HepG2 (cell line): Measurements from ENCODE around the gene PEX3. TPM values are rescaled to one million over a fixed set of nuclear protein-coding genes. Genes with fewer than 3 reads are reported as not detected.
A peak's percentile ranks its signal among the peaks of the same experiment; 100 is the strongest.

Source experiments
- ATAC-seq: fragments of 200-7000 bp; cut with Tn5 transposase; 3 replicates; pipeline ENCODE4 v1.9.1; 2020; ENCODE audit warnings: mild to moderate bottlenecking, moderate library complexity
- BruUV-seq: library from RNA; stranded (reverse); fragments of 400-500 nt; replicated peaks from 2 replicates; lab custom pipeline; 2021; lab: Mats Ljungman, UMichigan
- CTCF ChIA-PET: fragments of 300-600 bp; formaldehyde crosslinking; extraction: SDS; loops from one replicate; lab custom pipeline; 2021; ENCODE audit warnings: low total read pairs, inconsistent platforms, low intra/inter-chr PET ratio; lab: Yijun Ruan, JAX
- POLR2A ChIA-PET: fragments of 350-600 bp; sonication (Branson Sonifier 250); formaldehyde crosslinking; loops from one replicate; lab custom pipeline; 2020; ENCODE audit warnings: antibody characterized with exemption, inconsistent platforms; lab: Yijun Ruan, JAX
- DNase-seq: peaks from one replicate; pipeline ENCODE4 v3.0.0-alpha.2; 2015; ENCODE audit warnings: low spot score
- FAIRE-seq: peaks from 3 replicates; lab custom pipeline; 2011; peaks lifted over from hg19 to GRCh38; lab: Jason Lieb, UNC
- H2AFZ ChIP-seq: one replicate; pipeline ENCODE4 v1.6.1; 2011; ENCODE audit warnings: low read length, inconsistent platforms
- H3K27ac ChIP-seq: fragments of 300-600 bp; 3 replicates; pipeline ENCODE4 v1.8.0; 2011; ENCODE audit warnings: mixed run types, mild to moderate bottlenecking, mixed read lengths, low read length, inconsistent platforms; ENCODE audit not compliant: insufficient read depth; ENCODE audit errors: extremely low read length
- H3K27me3 ChIP-seq, 2 experiments: fragments of 200-600 bp in 1 of 2; 2 replicates in 1 of 2; 3 replicates in 1 of 2; pipeline versions ENCODE4 v1.6.0 to v1.8.0; 2011; ENCODE audit warnings: low read length in 2 of 2, mild to moderate bottlenecking in 2 of 2, moderate library complexity in 2 of 2, inconsistent platforms in 1 of 2; ENCODE audit not compliant: insufficient read depth in 2 of 2, control insufficient read depth in 1 of 2
- H3K36me3 ChIP-seq, 2 experiments: fragments of 200-600 bp in 1 of 2; replicated peaks in 1 of 2; 2 replicates in 1 of 2; 3 replicates in 1 of 2; pipeline versions ENCODE4 v1.5.1 to v1.8.0; 2011; ENCODE audit warnings: low read length in 2 of 2, inconsistent platforms in 1 of 2; ENCODE audit not compliant: insufficient read depth in 2 of 2, control insufficient read depth in 1 of 2
- H3K4me1 ChIP-seq: 2 replicates; pipeline ENCODE4 v1.5.1; 2012; ENCODE audit warnings: low read length, inconsistent platforms; ENCODE audit not compliant: insufficient read depth
- H3K4me2 ChIP-seq: 2 replicates; pipeline ENCODE4 v1.6.0; 2011; ENCODE audit warnings: low read depth, low read length, inconsistent platforms
- H3K4me3 ChIP-seq, 3 experiments: fragments of 200-600 bp in 1 of 3; sonication (generic), shearing (Covaris generic) in 1 of 3; replicated peaks in 1 of 3; 2 replicates each; pipeline ENCODE4 v1.5.1; 2011 to 2016; ENCODE audit warnings: low read length in 3 of 3, inconsistent platforms in 2 of 3, low read depth in 2 of 3, mild to moderate bottlenecking in 2 of 3, control low read depth in 1 of 3, mixed read lengths in 1 of 3; ENCODE audit not compliant: insufficient read depth in 1 of 3
- H3K79me2 ChIP-seq: one replicate; pipeline ENCODE4 v1.6.1; 2011; ENCODE audit warnings: low read length, inconsistent platforms; ENCODE audit not compliant: insufficient read depth
- H3K9ac ChIP-seq: 2 replicates; pipeline ENCODE4 v1.6.0; 2011; ENCODE audit warnings: mild to moderate bottlenecking, low read depth, low read length, inconsistent platforms; ENCODE audit not compliant: insufficient read depth
- H3K9me3 ChIP-seq: 2 replicates; pipeline ENCODE4 v1.5.1; 2012; ENCODE audit warnings: mild to moderate bottlenecking, low read length
- H4K20me1 ChIP-seq: 2 replicates; pipeline ENCODE4 v1.6.0; 2011; ENCODE audit warnings: inconsistent platforms, mild to moderate bottlenecking, low read length, moderate library complexity; ENCODE audit not compliant: insufficient read depth
- ESRRA ChIP-seq: sonication (generic); formaldehyde crosslinking; IDR thresholded peaks from 2 replicates; pipeline ENCODE4 v1.5.1; 2020; ENCODE audit warnings: mild to moderate bottlenecking, low read depth, missing genetic modification reagents
- GATAD2A ChIP-seq: IDR thresholded peaks from 2 replicates; pipeline ENCODE4 v1.6.1; 2016
- GTF3A ChIP-seq: sonication (generic); formaldehyde crosslinking; conservative IDR thresholded peaks from 2 replicates; pipeline ENCODE4 v1.4.0; 2020; ENCODE audit warnings: mild to moderate bottlenecking, missing genetic modification reagents
- KDM6A ChIP-seq: IDR thresholded peaks from 2 replicates; pipeline ENCODE4 v1.6.1; 2016; ENCODE audit warnings: low read depth
- MTF2 ChIP-seq: sonication (generic); formaldehyde crosslinking; IDR thresholded peaks from 2 replicates; pipeline ENCODE4 v1.5.0; 2020; ENCODE audit warnings: missing genetic modification reagents, borderline replicate concordance
- POLR2AphosphoS2 ChIP-seq: IDR thresholded peaks from 2 replicates; pipeline ENCODE4 v1.6.1; 2011; ENCODE audit warnings: low read depth, low read length, improper control_type of control experiment
- ZMYM2 ChIP-seq: sonication (generic); formaldehyde crosslinking; IDR thresholded peaks from 2 replicates; pipeline ENCODE4 v1.8.0; 2022; ENCODE audit warnings: mild to moderate bottlenecking, missing genetic modification reagents
- ZNF572 ChIP-seq: sonication (generic); formaldehyde crosslinking; IDR thresholded peaks from 2 replicates; pipeline ENCODE4 v1.5.1; 2020; ENCODE audit warnings: mild to moderate bottlenecking, missing genetic modification reagents
- ZNF678 ChIP-seq: sonication (generic); formaldehyde crosslinking; IDR thresholded peaks from 2 replicates; pipeline ENCODE4 v1.4.0; 2020; ENCODE audit warnings: mild to moderate bottlenecking, missing genetic modification reagents
- ZNF891 ChIP-seq: sonication (generic); formaldehyde crosslinking; IDR thresholded peaks from 2 replicates; pipeline ENCODE4 v1.5.0; 2020; ENCODE audit warnings: mild to moderate bottlenecking, missing genetic modification reagents
- WGBS: methylation state at CpG from one replicate; pipeline ENCODE4 v1.1.6; 2017; ENCODE audit warnings: low lambda C conversion rate; 5-methylcytosine and 5-hydroxymethylcytosine counted together
- in situ Hi-C: cut with HindIII; loops from 2 replicates; pipeline ENCODE4 v1.10.0; 2017; ENCODE audit warnings: low pct_unique_long_range_greater_than_20kb; ENCODE audit not compliant: extremely low pct_ligation_motif_present
- intact Hi-C: fragments of 100-400 bp; cut with micrococcal nuclease; formaldehyde crosslinking; loops from one replicate; pipeline ENCODE4 v1.10.0; 2022; ENCODE audit not compliant: unreplicated experiment
- polyA plus RNA-seq, 8 experiments: library from polyadenylated mRNA; depleted of rRNA in 3 of 8; stranded (reverse) in 7 of 8; unstranded in 1 of 8; fragments of >200 nt; fragmentation: Illumina TruSeq in 4 of 8; extraction: Trizol in 4 of 8; gene quantifications; 2 replicates each; pipeline versions ENCODE4 v1.2.1 to v1.2.3, GENCODE V29; 2011 to 2016; ENCODE audit warnings: low read depth in 4 of 8, missing spikeins in 1 of 8, mixed read lengths in 1 of 8; ENCODE audit not compliant: insufficient read depth in 1 of 8
- total RNA-seq, 5 experiments: library from RNA; depleted of rRNA; stranded (reverse); fragments of >200 nt; fragmentation: Illumina TruSeq; extraction: Trizol; gene quantifications; 2 replicates each; pipeline ENCODE4 v1.2.3, GENCODE V29; 2016; ENCODE audit warnings: low read depth in 1 of 5
- TF ChIP-seq, protein P1 (sequence below): sonication (generic); formaldehyde crosslinking; IDR thresholded peaks from 2 replicates; pipeline ENCODE4 v1.4.0; 2020; ENCODE audit warnings: missing genetic modification reagents, borderline replicate concordance
- TF ChIP-seq, protein P2 (sequence below): sonication (generic); formaldehyde crosslinking; IDR thresholded peaks from 2 replicates; pipeline ENCODE4 v1.8.0; 2022; ENCODE audit warnings: mild to moderate bottlenecking, missing genetic modification reagents

Gene PEX3
- total and polyA plus RNA-seq, 2 of the 13 experiments (the other 11 are each of a cell fraction or from before 2014, with no cell fraction given): 30.9 to 40.8 TPM

DNA sequence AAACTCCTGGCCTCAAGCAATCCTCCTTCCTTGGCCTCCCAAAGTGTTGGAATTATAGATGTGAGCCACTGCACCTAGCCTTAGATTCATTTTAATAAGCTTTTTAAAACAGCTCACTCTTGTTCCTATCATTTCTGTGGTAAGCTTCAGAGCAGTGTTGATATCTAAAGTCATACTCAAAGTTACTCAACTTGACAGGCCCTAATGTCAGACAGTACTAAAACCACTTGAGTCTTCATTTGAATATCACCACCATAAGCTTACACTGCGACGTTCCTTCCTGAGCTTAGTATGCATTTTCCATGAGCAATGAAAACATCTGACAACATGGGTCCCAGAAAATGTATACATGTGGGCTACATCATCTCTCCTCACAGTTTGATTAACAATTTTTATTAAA, 54.9 kb downstream of the PEX3 start:
- DNase-seq (no peak), ATAC-seq (no peak), FAIRE-seq (no peak)
- Histone ChIP-seq H3K4me3 (no peak overlapping the region), H2AFZ (no peak overlapping the region), H3K9ac (no peak overlapping the region), H3K79me2 (peaks cover 26% of the 10 kb centered on the region), H3K27me3 (no peaks in the 10 kb centered on the region), H3K27ac (no peak overlapping the region), H3K36me3 (peaks cover 24 to 66% of the 10 kb centered on the region in 2 experiments), H3K4me1 (peaks cover 34% of the 10 kb centered on the region), H3K4me2 (no peak overlapping the region), H4K20me1 (no peaks in the 10 kb centered on the region; the same call in 1 of the 2 replicates), H3K9me3 (no peaks in the 10 kb centered on the region)
- BruUV-seq: no TSS peak
- WGBS: 95% methylated on average over 2 of the region's 2 CpGs
- TF ChIP-seq GATAD2A (CRISPR knock-in tag) (no peak), ZNF891 (no peak), POLR2AphosphoS2 (0 out of 2 replicates have a peak, but pooled peaks have one; percentile 13)
- ChIA-PET CTCF (no interaction called here), POLR2A (no interaction called here)
- in situ Hi-C loops: no loop called here
- intact Hi-C loops: no loop called here

DNA sequence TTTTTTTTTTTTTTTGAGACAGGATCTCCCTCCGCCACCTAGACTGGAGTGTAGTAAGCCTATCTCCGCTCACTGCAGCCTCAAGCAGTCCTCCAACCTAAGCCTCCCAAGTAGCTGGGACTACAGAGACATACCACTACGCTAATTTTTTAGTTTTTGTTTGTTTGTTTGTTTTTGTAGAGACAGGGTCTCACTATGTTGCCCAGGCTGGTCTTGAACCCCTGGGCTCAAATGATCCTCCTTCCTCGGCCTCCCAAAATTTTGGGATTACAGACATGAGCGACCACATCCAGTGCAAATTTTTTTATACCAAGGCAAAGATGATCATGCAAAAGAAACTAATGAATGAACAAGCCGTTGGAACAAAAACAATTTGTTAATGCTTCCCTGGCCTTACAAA, 55.6 kb downstream of the PEX3 start:
- no TSS peak for BruUV-seq
- TF ChIP-seq MTF2 (no peak), ZMYM2 (CRISPR knock-in tag) (no peak), ZNF678 (CRISPR knock-in tag) (no peak), GTF3A (CRISPR knock-in tag) (no peak), KDM6A (CRISPR knock-in tag) (no peak), ESRRA (CRISPR knock-in tag) (no peak), ZNF572 (CRISPR knock-in tag) (no peak)
- TF ChIP-seq, protein P1, sequence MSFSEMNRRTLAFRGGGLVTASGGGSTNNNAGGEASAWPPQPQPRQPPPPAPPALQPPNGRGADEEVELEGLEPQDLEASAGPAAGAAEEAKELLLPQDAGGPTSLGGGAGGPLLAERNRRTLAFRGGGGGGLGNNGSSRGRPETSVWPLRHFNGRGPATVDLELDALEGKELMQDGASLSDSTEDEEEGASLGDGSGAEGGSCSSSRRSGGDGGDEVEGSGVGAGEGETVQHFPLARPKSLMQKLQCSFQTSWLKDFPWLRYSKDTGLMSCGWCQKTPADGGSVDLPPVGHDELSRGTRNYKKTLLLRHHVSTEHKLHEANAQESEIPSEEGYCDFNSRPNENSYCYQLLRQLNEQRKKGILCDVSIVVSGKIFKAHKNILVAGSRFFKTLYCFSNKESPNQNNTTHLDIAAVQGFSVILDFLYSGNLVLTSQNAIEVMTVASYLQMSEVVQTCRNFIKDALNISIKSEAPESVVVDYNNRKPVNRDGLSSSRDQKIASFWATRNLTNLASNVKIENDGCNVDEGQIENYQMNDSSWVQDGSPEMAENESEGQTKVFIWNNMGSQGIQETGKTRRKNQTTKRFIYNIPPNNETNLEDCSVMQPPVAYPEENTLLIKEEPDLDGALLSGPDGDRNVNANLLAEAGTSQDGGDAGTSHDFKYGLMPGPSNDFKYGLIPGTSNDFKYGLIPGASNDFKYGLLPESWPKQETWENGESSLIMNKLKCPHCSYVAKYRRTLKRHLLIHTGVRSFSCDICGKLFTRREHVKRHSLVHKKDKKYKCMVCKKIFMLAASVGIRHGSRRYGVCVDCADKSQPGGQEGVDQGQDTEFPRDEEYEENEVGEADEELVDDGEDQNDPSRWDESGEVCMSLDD: no peak
- TF ChIP-seq, protein P2, sequence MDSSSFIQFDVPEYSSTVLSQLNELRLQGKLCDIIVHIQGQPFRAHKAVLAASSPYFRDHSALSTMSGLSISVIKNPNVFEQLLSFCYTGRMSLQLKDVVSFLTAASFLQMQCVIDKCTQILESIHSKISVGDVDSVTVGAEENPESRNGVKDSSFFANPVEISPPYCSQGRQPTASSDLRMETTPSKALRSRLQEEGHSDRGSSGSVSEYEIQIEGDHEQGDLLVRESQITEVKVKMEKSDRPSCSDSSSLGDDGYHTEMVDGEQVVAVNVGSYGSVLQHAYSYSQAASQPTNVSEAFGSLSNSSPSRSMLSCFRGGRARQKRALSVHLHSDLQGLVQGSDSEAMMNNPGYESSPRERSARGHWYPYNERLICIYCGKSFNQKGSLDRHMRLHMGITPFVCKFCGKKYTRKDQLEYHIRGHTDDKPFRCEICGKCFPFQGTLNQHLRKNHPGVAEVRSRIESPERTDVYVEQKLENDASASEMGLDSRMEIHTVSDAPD (CRISPR knock-in tag): no peak
- TF ChIP-seq, all 625 proteins: peak for 0
- in situ Hi-C loops: no loop called here
- no peak overlapping the region for H3K9ac ChIP-seq
- no peaks in the 10 kb centered on the region for H3K9me3 ChIP-seq
- H3K4me1 ChIP-seq: peaks cover 37% of the 10 kb centered on the region
- H2AFZ ChIP-seq: no peak overlapping the region
- WGBS: 98% methylated on average over 6 of the region's 6 CpGs
- intact Hi-C loops: no loop called here
- peaks cover 32% of the 10 kb centered on the region for H3K79me2 ChIP-seq
- H3K36me3 ChIP-seq: peaks cover 24 to 60% of the 10 kb centered on the region in 2 experiments
- H3K27me3 ChIP-seq: no peaks in the 10 kb centered on the region
- ATAC-seq (no peak), DNase-seq (no peak), FAIRE-seq (no peak)
- H3K4me3 ChIP-seq: no peak overlapping the region
- no peak overlapping the region for H3K4me2 ChIP-seq
- POLR2A ChIA-PET: no interaction called here
- H3K27ac ChIP-seq: no peak overlapping the region
- no peaks in the 10 kb centered on the region; the same call in 1 of the 2 replicates for H4K20me1 ChIP-seq
- CTCF ChIA-PET: no interaction called here
